NOMO-1 treated with DMSO at 0.1 percent for 48 hours (cell line): ENCODE results near the gene LGR6.
"Not testable (repeated sequence)": the region's sequence is repeated elsewhere in the genome, so short reads cannot be mapped to it uniquely, and the experiment has no call there.

ENCODE experiments used
- DNase-seq: peaks from one replicate; lab custom pipeline; 2025; ENCODE audit not compliant: unreplicated experiment; lab: John Stamatoyannopoulos, UW

The LGR6 gene

GRCh38 chr1:202261209-202261958 lies 67.8 kb downstream of the LGR6 start:
- not testable (repeated sequence) for DNase-seq

GRCh38 chr1:202263628-202264027 lies 70.0 kb downstream of the LGR6 start:
- DNase-seq = no peak

GRCh38 chr1:202264300-202264699 lies 70.7 kb downstream of the LGR6 start:
- no peak for DNase-seq

GRCh38 chr1:202264726-202265125 lies 71.1 kb downstream of the LGR6 start:
- no peak for DNase-seq

- no peak for DNase-seq
Observed at GRCh38 chr1:202266061-202266765, 72.6 kb downstream of the LGR6 start.

GRCh38 chr1:202268032-202268431 lies 74.4 kb downstream of the LGR6 start:
- DNase-seq = no peak

- no peak for DNase-seq
Observed at GRCh38 chr1:202268817-202269216, 75.2 kb downstream of the LGR6 start.

- DNase-seq = no peak
Observed at GRCh38 chr1:202270871-202271326, 77.3 kb downstream of the LGR6 start.

GRCh38 chr1:202272103-202272845 lies 78.7 kb downstream of the LGR6 start:
- DNase-seq = no peak

GRCh38 chr1:202274611-202275010 lies 81.0 kb downstream of the LGR6 start:
- DNase-seq = no peak

GRCh38 chr1:202275061-202275770 lies 81.6 kb downstream of the LGR6 start:
- DNase-seq = no peak

- no peak for DNase-seq
Observed at GRCh38 chr1:202276081-202276715, 82.6 kb downstream of the LGR6 start.

GRCh38 chr1:202276920-202277319 lies 83.3 kb downstream of the LGR6 start:
- DNase-seq = no peak

GRCh38 chr1:202278751-202279150 lies 85.2 kb downstream of the LGR6 start:
- no peak for DNase-seq

- DNase-seq = no peak
Observed at GRCh38 chr1:202279806-202280205, 86.2 kb downstream of the LGR6 start.

- no peak for DNase-seq
Observed at GRCh38 chr1:202280595-202280994, 87.0 kb downstream of the LGR6 start.

GRCh38 chr1:202281316-202282024 lies 87.9 kb downstream of the LGR6 start:
- no peak for DNase-seq

- DNase-seq = no peak
Observed at GRCh38 chr1:202282025-202282371, 88.4 kb downstream of the LGR6 start.

GRCh38 chr1:202282596-202283283 lies 89.1 kb downstream of the LGR6 start:
- no peak for DNase-seq
